SKM-1 treated with dmso at 0.1 percent for 144 hours (cell line): Measurements from ENCODE around the gene JPT1.

Source experiments
- DNase-seq: peaks from one replicate; lab custom pipeline; 2025; ENCODE audit not compliant: unreplicated experiment; lab: John Stamatoyannopoulos, UW

The JPT1 gene

GRCh38 chr17:75108193-75108592 is 46.1 kb downstream of the JPT1 start:
- DNase-seq = no peak

GRCh38 chr17:75105126-75106080 is 48.9 kb downstream of the JPT1 start:
- peak; percentile 11 for DNase-seq

- DNase-seq = no peak
These were observed 50.4 kb downstream of the JPT1 start for GRCh38 chr17:75103601-75104554.

- DNase-seq = peak; percentile 64
These were observed 51.9 kb downstream of the JPT1 start for GRCh38 chr17:75102385-75102821.

- no peak for DNase-seq
These were observed 54.3 kb downstream of the JPT1 start for GRCh38 chr17:75099881-75100595.

- DNase-seq = no peak
These were observed 55.5 kb downstream of the JPT1 start for GRCh38 chr17:75098861-75099260.

- DNase-seq = no peak
These were observed 56.4 kb downstream of the JPT1 start for GRCh38 chr17:75097865-75098264.

- peak; percentile 92 for DNase-seq
These were observed 58.2 kb downstream of the JPT1 start for GRCh38 chr17:75096082-75096625.

GRCh38 chr17:75094871-75095399 is 59.4 kb downstream of the JPT1 start:
- DNase-seq = no peak

GRCh38 chr17:75093548-75094158 is 60.7 kb downstream of the JPT1 start:
- no peak for DNase-seq

- no peak for DNase-seq
These were observed 62.4 kb downstream of the JPT1 start for GRCh38 chr17:75091855-75092327.

GRCh38 chr17:75090871-75091854 is 63.1 kb downstream of the JPT1 start:
- DNase-seq = no peak

- DNase-seq = no peak
These were observed 65.6 kb downstream of the JPT1 start for GRCh38 chr17:75088465-75089417.

- DNase-seq = peak; percentile 67
These were observed 66.5 kb downstream of the JPT1 start, which contains the start of gene SLC16A5 for GRCh38 chr17:75087558-75088453. Gene SLC16A5, plus strand, starts transcription at chr17:75087954. Its CDS starts 5,683 bp downstream, at chr17:75093637.

- no peak for DNase-seq
These were observed 67.1 kb downstream of the JPT1 start for GRCh38 chr17:75087182-75087557.

GRCh38 chr17:75086496-75087181 is 67.7 kb downstream of the JPT1 start:
- no peak for DNase-seq
